GM18517 (cell line): ENCODE data around the gene LMNTD1.
"Not testable (repeated sequence)": the region's sequence is repeated elsewhere in the genome, so short reads cannot be mapped to it uniquely, and the experiment has no call there.

Source experiments
- ATAC-seq: cut with Tn5 transposase; IDR thresholded peaks from one replicate; pipeline ENCODE4 v1.9.1; 2021; ENCODE audit warnings: mild to moderate bottlenecking, moderate library complexity; ENCODE audit not compliant: unreplicated experiment

The LMNTD1 gene

DNA sequence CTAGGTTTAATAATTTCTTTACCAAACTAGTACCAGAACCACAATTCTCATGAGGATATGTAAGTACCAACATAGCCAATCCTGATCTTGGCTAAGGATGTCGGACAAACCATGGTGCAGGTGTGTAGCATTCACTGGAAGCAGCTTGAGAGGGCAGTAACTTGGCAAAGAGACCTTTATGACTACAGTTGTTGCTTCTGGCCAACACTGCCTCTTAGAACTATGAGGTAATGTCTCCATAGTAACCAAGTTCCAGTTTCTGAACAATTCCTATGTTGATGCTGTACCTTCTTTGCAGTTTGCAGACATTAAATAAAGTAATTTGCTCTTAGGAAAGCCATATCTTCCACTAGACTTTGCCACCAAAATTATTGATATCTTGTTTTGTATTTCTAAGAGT lies at the start of gene LMNTD1:
Gene LMNTD1 (minus strand): TSS at position 186 of the 400 bp plus-strand sequence. CDS start 324 bp downstream, outside the sequence.
- no peak for ATAC-seq

- no peak for ATAC-seq
These were observed 45.9 kb upstream of the LMNTD1 start for GRCh38 chr12:25598956-25599355.

DNA sequence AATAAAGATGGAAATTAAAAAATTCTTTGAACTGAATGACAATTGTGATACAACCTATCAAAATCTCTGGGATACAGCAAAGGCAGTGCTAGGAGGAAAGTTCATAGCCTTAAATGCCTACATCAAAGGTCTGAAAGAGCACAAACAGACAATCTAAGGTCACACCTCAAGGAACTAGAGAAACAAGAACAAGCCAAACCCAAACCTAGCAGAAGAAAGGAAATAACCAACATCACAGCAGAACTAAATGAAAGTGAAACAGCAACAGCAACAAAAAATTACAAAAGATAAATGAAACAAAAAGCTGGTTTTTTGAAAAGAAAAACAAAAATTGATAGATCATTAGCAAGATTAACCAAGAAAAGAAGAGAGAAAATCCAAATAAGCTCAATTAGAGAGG lies 42.4 kb upstream of the LMNTD1 start:
- not testable (repeated sequence) for ATAC-seq

GRCh38 chr12:25594376-25594775 lies 41.3 kb upstream of the LMNTD1 start:
- no peak for ATAC-seq

- ATAC-seq: no peak
These were observed 39.8 kb upstream of the LMNTD1 start for GRCh38 chr12:25592725-25593495.

GRCh38 chr12:25591144-25591543 lies 38.1 kb upstream of the LMNTD1 start:
- ATAC-seq: no peak

DNA sequence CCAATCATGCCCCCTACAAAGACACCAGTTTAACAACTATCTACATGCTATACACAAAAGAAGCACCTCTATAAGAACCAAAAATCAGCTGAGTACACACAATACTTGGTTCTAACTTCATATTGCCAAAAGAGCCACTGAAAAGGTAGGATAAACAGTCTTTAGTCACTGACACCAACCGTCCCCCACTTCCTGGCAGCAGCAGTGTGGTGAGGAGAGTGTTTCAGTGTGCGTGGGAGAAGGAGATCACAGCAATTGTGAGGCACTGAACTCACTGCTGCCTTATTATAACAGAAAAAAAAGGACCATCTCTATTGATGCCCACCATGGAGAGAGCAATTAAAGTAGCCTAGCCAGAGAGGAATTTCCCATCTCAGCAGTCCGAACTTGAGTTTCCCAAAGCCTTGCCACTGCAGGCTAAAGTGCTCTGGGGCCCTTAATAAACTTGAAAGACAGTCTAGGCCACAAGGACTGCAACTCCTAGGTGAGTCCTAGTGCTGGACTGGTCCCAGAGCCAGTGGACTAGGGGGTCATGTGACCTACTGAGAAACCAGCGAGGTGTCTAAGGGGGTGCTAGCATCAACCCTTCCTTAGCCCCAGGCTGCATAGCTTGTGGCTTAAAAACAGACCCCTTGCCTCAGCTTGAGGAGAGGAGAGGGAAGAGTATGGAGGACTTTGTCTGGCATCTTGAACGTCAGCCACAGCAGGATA lies 37.1 kb upstream of the LMNTD1 start:
- no peak for ATAC-seq

GRCh38 chr12:25587346-25587745 lies 34.3 kb upstream of the LMNTD1 start:
- no peak for ATAC-seq

DNA sequence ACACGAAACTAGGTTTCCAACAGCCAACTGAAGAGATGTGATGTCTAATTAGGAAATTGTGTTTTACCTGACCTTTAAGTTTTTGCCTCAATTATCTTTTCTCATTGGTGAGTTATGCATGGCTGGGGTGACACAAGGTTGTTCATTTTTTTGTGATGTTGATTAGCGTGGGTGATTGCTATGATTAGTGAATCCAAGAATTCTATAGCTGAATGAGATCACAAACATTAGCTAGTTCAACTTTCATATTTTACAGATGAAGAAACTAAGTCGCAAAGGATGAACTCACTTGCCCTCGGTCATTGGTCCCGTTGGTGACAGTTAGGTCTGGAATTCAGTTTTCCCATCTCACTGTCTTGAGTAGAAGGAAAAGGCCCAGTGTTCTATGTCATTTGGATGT lies 32.6 kb upstream of the LMNTD1 start:
- ATAC-seq: no peak

DNA sequence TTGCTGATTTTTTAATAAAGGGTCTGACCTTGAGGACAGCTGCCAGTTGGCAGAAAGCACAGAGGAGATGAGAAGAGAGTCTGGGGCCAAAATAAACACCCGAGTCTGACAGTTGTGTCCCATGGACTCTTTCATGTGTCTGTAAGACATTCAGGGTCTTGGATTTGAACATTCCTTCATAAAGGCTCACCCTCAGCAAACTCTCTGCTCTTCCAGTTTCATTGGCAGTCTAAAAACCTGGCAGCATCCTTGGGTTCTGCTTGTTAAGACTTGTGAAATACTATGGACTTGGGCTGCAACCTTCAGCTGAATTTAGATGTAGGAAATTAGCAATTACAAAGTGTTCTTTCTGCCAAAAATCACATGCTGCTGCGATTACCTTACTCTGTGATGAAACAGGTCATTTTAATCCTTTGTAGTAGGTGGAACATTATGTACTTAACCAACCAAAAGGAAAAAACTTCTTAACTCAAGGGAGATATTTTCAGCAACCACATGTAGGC lies 32.0 kb upstream of the LMNTD1 start:
- ATAC-seq: no peak

- no peak for ATAC-seq
These were observed 31.5 kb upstream of the LMNTD1 start for GRCh38 chr12:25584596-25584995.

GRCh38 chr12:25583545-25583944 lies 30.5 kb upstream of the LMNTD1 start:
- no peak for ATAC-seq

DNA sequence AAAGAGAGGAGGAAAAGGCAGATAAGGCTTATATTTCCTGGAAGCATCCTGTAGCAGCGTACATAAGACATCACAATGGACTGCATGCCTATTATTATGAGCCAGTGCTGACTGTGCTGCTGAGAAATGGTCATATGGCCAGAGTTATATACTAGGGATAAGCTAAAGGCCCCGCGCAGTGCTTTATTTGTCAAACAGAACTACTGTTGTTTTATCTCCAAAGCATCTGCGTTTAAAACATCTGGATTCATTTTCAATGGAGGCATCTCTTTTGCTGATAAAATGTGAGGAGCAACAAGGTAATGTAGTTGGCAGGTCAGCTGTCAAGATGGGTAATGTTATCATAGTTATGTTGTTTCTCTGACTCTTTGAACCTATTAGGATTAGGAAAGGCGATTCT lies 28.0 kb upstream of the LMNTD1 start:
- ATAC-seq: no peak

- ATAC-seq: no peak
These were observed 25.5 kb upstream of the LMNTD1 start for GRCh38 chr12:25578411-25579143.

- ATAC-seq: no peak
These were observed 21.7 kb upstream of the LMNTD1 start for GRCh38 chr12:25574761-25575160.

DNA sequence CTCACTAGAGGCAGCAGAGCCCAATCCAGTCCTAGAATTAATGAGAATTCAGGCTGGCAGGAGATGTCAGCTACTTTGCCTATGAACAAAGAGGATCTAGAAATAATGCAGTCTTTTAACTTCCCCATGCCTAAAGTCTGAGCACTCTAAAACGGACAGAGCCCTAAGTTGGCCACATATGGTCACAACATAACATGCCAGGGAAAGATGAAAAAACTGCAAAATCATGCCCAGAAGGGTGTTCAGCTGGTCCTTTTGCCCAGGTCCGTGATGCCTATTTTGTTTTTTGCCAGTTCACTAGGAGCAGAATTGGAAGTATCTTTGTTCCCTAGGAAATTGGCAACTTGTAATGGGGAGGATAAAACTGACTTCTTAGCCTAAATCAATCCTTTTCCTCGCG lies 20.3 kb upstream of the LMNTD1 start:
- ATAC-seq: no peak

DNA sequence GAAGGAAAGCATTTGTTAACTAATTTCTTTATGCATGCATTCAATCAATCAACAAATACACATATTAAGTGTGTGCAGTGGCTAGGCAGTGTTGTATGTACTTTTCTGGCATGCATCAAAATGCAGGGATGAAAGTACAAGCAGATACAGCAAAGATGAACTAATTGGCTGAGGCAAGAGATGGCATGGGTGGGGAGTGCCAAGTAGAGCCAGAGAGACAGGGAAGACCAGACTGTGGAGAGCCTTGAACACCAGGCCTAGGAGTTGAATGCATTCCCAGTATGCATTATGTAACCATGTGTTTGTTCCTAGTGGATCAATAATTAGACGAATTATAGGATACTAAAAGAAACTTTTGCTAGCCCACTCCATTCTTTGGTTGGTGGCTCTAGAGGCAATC lies 17.3 kb upstream of the LMNTD1 start:
- no peak for ATAC-seq

DNA sequence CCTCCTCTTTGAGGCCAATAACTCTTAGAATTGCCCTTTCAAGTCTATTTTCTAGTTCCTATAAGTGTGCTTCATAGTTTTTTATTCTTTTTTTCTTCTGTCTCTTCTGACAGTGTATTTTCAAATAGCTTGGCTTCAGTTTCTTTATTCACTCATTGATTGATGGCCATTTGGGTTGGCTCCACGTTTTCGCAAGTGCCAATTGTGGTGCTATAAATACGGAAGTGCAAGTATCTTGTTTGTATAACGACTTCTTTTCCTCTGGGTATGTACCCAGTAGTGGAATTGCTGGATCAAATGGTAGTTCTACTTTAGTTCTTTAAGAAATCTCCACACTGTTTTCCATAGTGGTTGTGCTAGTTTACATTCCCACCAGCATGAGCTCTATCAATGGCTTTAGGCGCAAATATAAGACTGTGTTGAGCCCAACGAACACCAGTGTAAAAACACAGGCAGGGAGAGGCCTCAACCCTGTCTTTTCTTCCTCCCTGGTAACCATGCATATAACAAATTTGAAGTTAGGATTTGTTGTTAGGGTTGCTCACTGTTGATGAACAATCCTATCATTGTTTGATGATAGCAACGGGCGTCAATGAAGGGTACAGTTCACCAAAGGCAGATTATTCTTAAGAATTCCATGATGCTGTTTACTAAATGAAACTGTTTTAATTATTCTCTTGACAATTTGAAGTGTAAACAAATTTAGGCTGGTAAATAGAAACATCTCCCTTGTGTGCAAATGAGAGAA lies 13.3 kb upstream of the LMNTD1 start:
- ATAC-seq: no peak

GRCh38 chr12:25558586-25558985 lies 5.5 kb upstream of the LMNTD1 start:
- no peak for ATAC-seq

DNA sequence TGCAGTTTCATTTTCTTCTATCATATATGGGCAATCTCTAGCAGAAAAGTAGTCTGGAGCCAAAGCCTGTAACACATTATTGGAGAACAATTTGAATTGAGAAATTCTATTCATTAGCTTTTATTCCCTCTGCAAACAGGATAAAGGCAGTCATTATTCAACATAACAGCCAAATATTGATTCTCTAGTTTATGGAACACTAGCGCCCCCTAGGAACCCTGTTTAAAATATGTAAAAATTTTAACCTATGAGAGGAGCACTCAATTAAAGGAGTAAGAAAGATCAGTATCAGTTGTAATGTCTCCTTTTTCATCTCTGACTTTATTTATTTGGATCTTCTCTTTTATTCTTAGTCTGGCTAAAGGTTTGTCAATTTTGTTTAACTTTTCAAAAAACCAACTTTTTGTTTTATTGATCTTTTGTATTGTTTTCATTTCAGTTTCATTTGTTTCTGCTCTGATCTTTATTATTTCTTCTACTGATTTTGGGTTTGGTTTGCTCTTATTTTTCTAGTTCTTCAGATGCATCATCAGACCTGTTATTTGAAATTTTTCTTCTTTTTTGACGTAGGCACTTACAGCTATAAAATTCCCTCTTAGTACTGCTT lies 4.8 kb upstream of the LMNTD1 start:
- no peak for ATAC-seq
